ELR (cell line): ENCODE measurements around the gene HMCN1.
"Not testable (repeated sequence)": the region's sequence is repeated elsewhere in the genome, so short reads cannot be mapped to it uniquely, and the experiment has no call there.

Experiments used
- DNase-seq: peaks from one replicate; pipeline ENCODE4 v3.0.0-alpha.2; 2015; ENCODE audit warnings: low read depth

HMCN1 gene

GRCh38 chr1:186202776-186203175 is 468.6 kb downstream of the HMCN1 start:
- DNase-seq, result no peak

GRCh38 chr1:186206048-186206570 is 471.9 kb downstream of the HMCN1 start:
- DNase-seq, result no peak

GRCh38 chr1:186207391-186208085 is 473.3 kb downstream of the HMCN1 start:
- no peak for DNase-seq

GRCh38 chr1:186208405-186209129 is 474.4 kb downstream of the HMCN1 start:
- peak; percentile 36 for DNase-seq

- DNase-seq, result no peak
Measured at GRCh38 chr1:186210258-186210657, 476.1 kb downstream of the HMCN1 start.

GRCh38 chr1:186211583-186211982 is 477.4 kb downstream of the HMCN1 start:
- DNase-seq, result not testable (repeated sequence)

GRCh38 chr1:186212568-186213224 is 478.5 kb downstream of the HMCN1 start:
- DNase-seq, result peak; percentile 90

GRCh38 chr1:186213225-186213607 is 479.0 kb downstream of the HMCN1 start:
- DNase-seq, result no peak

GRCh38 chr1:186214791-186215190 is 480.6 kb downstream of the HMCN1 start:
- no peak for DNase-seq

GRCh38 chr1:186215636-186216035 is 481.4 kb downstream of the HMCN1 start:
- no peak for DNase-seq

- no peak for DNase-seq
Measured at GRCh38 chr1:186218654-186219352, 484.6 kb downstream of the HMCN1 start.

GRCh38 chr1:186220067-186220466 is 485.9 kb downstream of the HMCN1 start:
- no peak for DNase-seq

- no peak for DNase-seq
Measured at GRCh38 chr1:186220911-186221310, 486.7 kb downstream of the HMCN1 start.

- DNase-seq, result no peak
Measured at GRCh38 chr1:186225096-186225495, 490.9 kb downstream of the HMCN1 start.

- no peak for DNase-seq
Measured at GRCh38 chr1:186228749-186229148, 494.6 kb downstream of the HMCN1 start.

- peak; percentile 41 for DNase-seq
Measured at GRCh38 chr1:186231861-186232436, 497.8 kb downstream of the HMCN1 start.

GRCh38 chr1:186234976-186235686 is 500.9 kb downstream of the HMCN1 start:
- no peak for DNase-seq

- DNase-seq, result no peak
Measured at GRCh38 chr1:186235696-186236095, 501.5 kb downstream of the HMCN1 start.

- peak; percentile 96 for DNase-seq
Measured at GRCh38 chr1:186236921-186237320, 502.7 kb downstream of the HMCN1 start.

- no peak for DNase-seq
Measured at GRCh38 chr1:186239171-186239570, 505.0 kb downstream of the HMCN1 start.

- no peak for DNase-seq
Measured at GRCh38 chr1:186240436-186240835, 506.2 kb downstream of the HMCN1 start.
